ENCODE measurements around the gene RBMY1D. TPM values are rescaled to one million over a fixed set of nuclear protein-coding genes. Genes with fewer than 3 reads are reported as not detected.

Gene RBMY1D
- total and polyA plus RNA-seq, 3 donors from 2014 or later = 0.47 to 0.62 TPM; not detected in 1

DNA sequence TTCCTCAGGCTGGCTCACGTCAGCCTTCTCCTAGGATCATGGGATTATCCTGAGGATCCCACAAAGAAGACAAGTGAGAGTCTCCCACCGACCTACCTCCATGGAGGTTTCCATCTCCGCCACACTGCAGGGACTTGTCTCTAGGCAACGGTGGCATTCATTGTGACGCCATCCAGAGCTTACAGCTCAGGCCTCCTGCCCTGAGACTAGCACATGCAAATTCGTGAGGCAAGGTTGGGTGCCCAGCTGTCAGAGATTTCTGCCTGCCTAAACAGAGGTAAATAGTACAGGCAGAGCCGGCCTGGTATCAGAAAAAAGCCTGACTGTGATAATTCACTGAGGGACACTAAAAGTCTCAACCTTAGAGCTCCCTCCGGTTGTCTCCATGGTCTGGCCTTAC is 58.0 kb downstream of the RBMY1D start:
- WGBS, 2 donors = 73 to 75% methylated on average over 1 to 8 of the region's 8 CpGs
- TF ChIP-seq POLR2A (IDR thresholded peaks at IDR 0.05) = no peak
- TF ChIP-seq, protein P1, sequence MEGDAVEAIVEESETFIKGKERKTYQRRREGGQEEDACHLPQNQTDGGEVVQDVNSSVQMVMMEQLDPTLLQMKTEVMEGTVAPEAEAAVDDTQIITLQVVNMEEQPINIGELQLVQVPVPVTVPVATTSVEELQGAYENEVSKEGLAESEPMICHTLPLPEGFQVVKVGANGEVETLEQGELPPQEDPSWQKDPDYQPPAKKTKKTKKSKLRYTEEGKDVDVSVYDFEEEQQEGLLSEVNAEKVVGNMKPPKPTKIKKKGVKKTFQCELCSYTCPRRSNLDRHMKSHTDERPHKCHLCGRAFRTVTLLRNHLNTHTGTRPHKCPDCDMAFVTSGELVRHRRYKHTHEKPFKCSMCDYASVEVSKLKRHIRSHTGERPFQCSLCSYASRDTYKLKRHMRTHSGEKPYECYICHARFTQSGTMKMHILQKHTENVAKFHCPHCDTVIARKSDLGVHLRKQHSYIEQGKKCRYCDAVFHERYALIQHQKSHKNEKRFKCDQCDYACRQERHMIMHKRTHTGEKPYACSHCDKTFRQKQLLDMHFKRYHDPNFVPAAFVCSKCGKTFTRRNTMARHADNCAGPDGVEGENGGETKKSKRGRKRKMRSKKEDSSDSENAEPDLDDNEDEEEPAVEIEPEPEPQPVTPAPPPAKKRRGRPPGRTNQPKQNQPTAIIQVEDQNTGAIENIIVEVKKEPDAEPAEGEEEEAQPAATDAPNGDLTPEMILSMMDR (IDR thresholded peaks at IDR 0.05) = no peak

DNA sequence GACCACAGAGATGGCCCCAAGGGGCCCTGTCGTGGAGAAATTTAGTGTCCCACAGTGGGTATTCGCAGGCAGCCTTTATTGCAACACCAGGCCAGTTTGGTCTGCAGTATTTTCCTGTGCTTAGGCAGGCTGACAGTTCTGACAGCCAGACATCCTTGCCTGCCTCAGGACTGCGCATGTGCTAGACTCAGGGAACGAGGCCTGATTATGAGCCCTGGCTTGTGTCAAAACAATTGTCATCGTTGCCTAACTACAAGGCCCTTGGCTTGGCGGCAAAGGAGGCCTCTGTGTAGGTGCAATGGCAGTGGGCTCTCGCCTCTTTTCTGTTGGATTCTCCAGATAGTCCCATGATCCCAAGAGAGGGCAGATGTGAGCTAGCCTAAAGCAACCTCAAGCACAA is 59.3 kb downstream of the RBMY1D start:
- H3K4me1 ChIP-seq = no peaks in the 10 kb centered on the region
- TF ChIP-seq POLR2A (IDR thresholded peaks at IDR 0.05) = no peak
- TF ChIP-seq, protein P1 (IDR thresholded peaks at IDR 0.05) = no peak
- H3K9me3 ChIP-seq = no peaks in the 10 kb centered on the region
- no peak overlapping the region for H3K4me3 ChIP-seq
- no peaks in the 10 kb centered on the region for H3K27me3 ChIP-seq
- H3K36me3 ChIP-seq (ENCODE audit: low read depth, missing control alignments) = no peaks in the 10 kb centered on the region
- DNase-seq = no peak
- no peak overlapping the region for H3K27ac ChIP-seq
- intact Hi-C loops (cut with DNase I; ENCODE audit: low total_unique reads) = no loop called here
- 65 to 80% methylated on average over 1 to 7 of the region's 7 CpGs for WGBS, 2 donors

More for the DNA sequence above, 58.0 kb downstream of the RBMY1D start:
- intact Hi-C loops (cut with DNase I; ENCODE audit: low total_unique reads) = no loop called here
- Histone ChIP-seq H3K27ac (no peak overlapping the region), H3K9me3 (no peaks in the 10 kb centered on the region), H3K4me3 (no peak overlapping the region), H3K36me3 (ENCODE audit: low read depth, missing control alignments) (no peaks in the 10 kb centered on the region), H3K27me3 (no peaks in the 10 kb centered on the region), H3K4me1 (no peaks in the 10 kb centered on the region)
- DNase-seq = no peak

Other genes with a start within 250 kb of the RBMY1D start
- 1 to 10 TPM; 4.3 to 4.4 TPM for gene RBMY1E, start 23.5 kb upstream of the RBMY1D start, total RNA-seq
- gene RBMY1E, start 23.5 kb upstream of the RBMY1D start, polyA plus RNA-seq (ENCODE audit: insufficient read depth, low read depth, low replicate concordance) = 4.9 TPM